GM23338 (cell line): ENCODE data around the gene BRSK1. TPM values are rescaled to one million over a fixed set of nuclear protein-coding genes. Genes with fewer than 3 reads are reported as not detected.

Source experiments
- ATAC-seq: fragments of 200-7000 bp; cut with Tn5 transposase; 3 replicates; pipeline ENCODE4 v1.9.1; 2020
- DNase-seq: peaks from one replicate; pipeline ENCODE4 v3.0.0-alpha.2; 2015; ENCODE audit warnings: low spot score
- H2AFZ ChIP-seq: fragments of 200-600 bp; sonication (generic); 2 replicates; pipeline ENCODE4 v1.8.0; 2016; ENCODE audit warnings: antibody characterized with exemption, mild to moderate bottlenecking, moderate library complexity
- H3F3A ChIP-seq: fragments of 200-600 bp; sonication (generic); replicated peaks from 2 replicates; pipeline ENCODE4 v1.8.0; 2017; ENCODE audit warnings: antibody characterized with exemption, mixed run types, low read depth
- H3K27ac ChIP-seq: fragments of 200-600 bp; sonication (generic); 2 replicates; pipeline ENCODE4 v1.6.1; 2016; ENCODE audit warnings: low read depth
- H3K27me3 ChIP-seq: fragments of 200-600 bp; sonication (generic); 2 replicates; pipeline ENCODE4 v1.8.0; 2016; ENCODE audit warnings: mild to moderate bottlenecking, mixed run types, moderate library complexity; ENCODE audit not compliant: insufficient read depth
- H3K36me3 ChIP-seq: fragments of 200-600 bp; sonication (generic); 2 replicates; pipeline ENCODE4 v1.8.0; 2016; ENCODE audit warnings: mild to moderate bottlenecking; ENCODE audit not compliant: insufficient read depth
- H3K4me1 ChIP-seq: fragments of 200-600 bp; sonication (generic); 2 replicates; pipeline ENCODE4 v1.8.0; 2016; ENCODE audit warnings: mild to moderate bottlenecking, moderate library complexity; ENCODE audit not compliant: insufficient read depth
- H3K4me2 ChIP-seq: fragments of 200-600 bp; sonication (generic); 2 replicates; pipeline ENCODE4 v1.7.1; 2017; ENCODE audit warnings: mixed run types
- H3K4me3 ChIP-seq: fragments of 200-600 bp; sonication (generic); 2 replicates; pipeline ENCODE4 v1.6.1; 2016; ENCODE audit warnings: mixed run types
- H3K79me2 ChIP-seq: fragments of 200-600 bp; sonication (generic); replicated peaks from 2 replicates; pipeline ENCODE4 v1.8.0; 2017; ENCODE audit warnings: mild to moderate bottlenecking; ENCODE audit not compliant: insufficient read depth
- H3K9me2 ChIP-seq: fragments of 200-600 bp; sonication (generic); 2 replicates; pipeline ENCODE4 v1.8.0; 2017; ENCODE audit not compliant: insufficient read depth
- H4K20me1 ChIP-seq: fragments of 200-600 bp; sonication (generic); replicated peaks from 2 replicates; pipeline ENCODE4 v1.8.0; 2017; ENCODE audit warnings: mild to moderate bottlenecking; ENCODE audit not compliant: insufficient read depth
- H3K27ac Mint-ChIP-seq: 2 replicates; pipeline ENCODE4 v1.8.0; 2020; ENCODE audit warnings: inconsistent platforms, mild to moderate bottlenecking, moderate library complexity, mixed read lengths
- H3K27me3 Mint-ChIP-seq: 3 replicates; pipeline ENCODE4 v1.8.0; 2022; ENCODE audit warnings: low read depth, mild to moderate bottlenecking, moderate library complexity, mixed read lengths, inconsistent platforms; ENCODE audit not compliant: insufficient read depth, poor library complexity
- H3K36me3 Mint-ChIP-seq: 3 replicates; pipeline ENCODE4 v1.8.0; 2021; ENCODE audit warnings: low read depth, mild to moderate bottlenecking, inconsistent platforms, moderate library complexity, mixed read lengths
- H3K4me1 Mint-ChIP-seq: 3 replicates; pipeline ENCODE4 v1.8.0; 2020; ENCODE audit warnings: mild to moderate bottlenecking, inconsistent platforms, mixed read lengths
- H3K4me3 Mint-ChIP-seq: 3 replicates; pipeline ENCODE4 v1.8.0; 2021; ENCODE audit warnings: moderate library complexity, mild to moderate bottlenecking, inconsistent platforms, mixed read lengths
- H3K9me3 Mint-ChIP-seq: 3 replicates; pipeline ENCODE4 v1.8.0; 2020; ENCODE audit warnings: moderate library complexity, mild to moderate bottlenecking, inconsistent platforms, mixed read lengths
- CREB1 ChIP-seq: fragments of 250-450 bp; sonication (Bioruptor Pico); IDR thresholded peaks from 2 replicates; pipeline ENCODE4 v1.5.0; 2020; ENCODE audit warnings: low read depth, mild to moderate bottlenecking, moderate library complexity
- EZH2phosphoT487 ChIP-seq: fragments of 200-600 bp; sonication (generic); IDR thresholded peaks from one replicate; pipeline ENCODE4 v1.8.1; 2018; ENCODE audit warnings: antibody characterized with exemption; ENCODE audit not compliant: unreplicated experiment
- JUNB ChIP-seq: IDR thresholded peaks from one replicate; pipeline ENCODE4 v1.6.1; 2016; ENCODE audit warnings: antibody characterized with exemption; ENCODE audit not compliant: unreplicated experiment
- NANOG ChIP-seq: IDR thresholded peaks from 2 replicates; pipeline ENCODE4 v1.6.1; 2016; ENCODE audit warnings: antibody characterized with exemption, borderline replicate concordance
- POLR2AphosphoS5 ChIP-seq: IDR thresholded peaks from 2 replicates; pipeline ENCODE4 v1.6.1; 2016; ENCODE audit warnings: antibody characterized with exemption, low read depth
- ZNF114 ChIP-seq: fragments of 250-450 bp; sonication (Bioruptor Pico); IDR thresholded peaks from 2 replicates; pipeline ENCODE4 v1.5.0; 2020; ENCODE audit warnings: mild to moderate bottlenecking, moderate library complexity
- ZNF331 ChIP-seq: fragments of 250-450 bp; sonication (Bioruptor Pico); IDR thresholded peaks from 2 replicates; pipeline ENCODE4 v1.5.0; 2020; ENCODE audit warnings: low read depth, mild to moderate bottlenecking, moderate library complexity
- polyA plus RNA-seq: library from polyadenylated mRNA; unstranded; fragments of >200 nt; fragmentation: Nextera tagmentation; extraction: Ambion mirVana; gene quantifications from 2 replicates; pipeline ENCODE4 v1.2.1, GENCODE V29; 2016
- total RNA-seq: library from RNA; depleted of rRNA; stranded (reverse); fragments of >200 nt; shearing (Covaris generic); gene quantifications from 2 replicates; pipeline ENCODE4 v1.2.3, GENCODE V29; 2014
- TF ChIP-seq, protein P1 (sequence below): fragments of 250-450 bp; sonication (Bioruptor Pico); IDR thresholded peaks from 2 replicates; pipeline ENCODE4 v1.5.0; 2020; ENCODE audit warnings: mild to moderate bottlenecking, moderate library complexity
- TF ChIP-seq, protein P2 (sequence below): IDR thresholded peaks from one replicate; pipeline ENCODE4 v1.6.1; 2018; ENCODE audit warnings: antibody characterized with exemption; ENCODE audit not compliant: unreplicated experiment
- TF ChIP-seq, protein P3 (sequence below): IDR thresholded peaks from 2 replicates; pipeline ENCODE4 v1.6.1; 2016; ENCODE audit warnings: antibody characterized with exemption

BRSK1 gene
- total and polyA plus RNA-seq, 2 experiments from 2014 or later = 2.3 to 17.2 TPM

DNA sequence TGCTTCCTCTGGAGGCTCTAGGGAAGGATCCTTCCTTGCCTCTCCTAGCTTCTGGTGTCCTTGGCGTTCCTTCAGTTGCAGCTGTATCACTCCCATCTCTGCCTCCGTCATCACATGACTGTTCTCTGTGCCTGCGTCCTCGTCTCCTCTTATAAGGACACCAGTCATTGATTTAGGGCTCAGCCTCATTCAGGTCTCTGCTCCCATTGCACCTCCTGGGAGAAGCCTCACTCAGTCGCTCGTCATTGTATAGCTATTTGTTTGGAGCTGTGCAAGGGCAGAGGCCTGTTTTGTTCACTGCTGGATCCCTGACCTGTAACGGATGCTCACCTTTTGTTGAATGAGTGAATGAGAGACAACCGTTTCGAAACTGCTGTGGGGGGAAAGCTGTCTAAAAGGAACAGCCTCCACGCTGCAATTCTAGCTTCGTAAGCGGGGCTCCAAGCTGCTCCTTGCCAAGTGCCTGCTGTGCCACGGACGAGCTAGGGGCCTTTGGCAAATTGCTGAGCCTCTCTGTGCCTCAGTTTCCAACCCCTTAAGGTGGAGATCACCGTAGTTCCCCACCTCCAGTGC lies 17.2 kb downstream of the BRSK1 start:
- H4K20me1 ChIP-seq = no peaks in the 10 kb centered on the region; the same call in 1 of the 2 replicates
- peaks cover 7% of the 10 kb centered on the region; the same call in 1 of the 2 replicates for H3K36me3 ChIP-seq
- no peak overlapping the region for H2AFZ ChIP-seq
- no peak for DNase-seq
- H3K36me3 Mint-ChIP-seq = peaks cover 57% of the 10 kb centered on the region
- no peak overlapping the region for H3K27ac Mint-ChIP-seq
- H3K27ac ChIP-seq = peak overlapping the region; percentile 61; the same call in 1 of the 2 replicates
- no peak for ATAC-seq
- no peaks in the 10 kb centered on the region for H3K9me2 ChIP-seq
- H3K27me3 ChIP-seq = no peaks in the 10 kb centered on the region
- peaks cover 23% of the 10 kb centered on the region for H3K27me3 Mint-ChIP-seq
- H3K79me2 ChIP-seq = no peaks in the 10 kb centered on the region
- peaks cover 9% of the 10 kb centered on the region for H3K4me1 ChIP-seq
- H3K4me1 Mint-ChIP-seq = peaks cover 26% of the 10 kb centered on the region
- H3K4me3 ChIP-seq = peak overlapping the region; percentile 48; the same call in 1 of the 2 replicates
- H3K9me3 Mint-ChIP-seq = no peaks in the 10 kb centered on the region; the same call in 2 of the 3 replicates
- peaks cover 24% of the 10 kb centered on the region for H3F3A ChIP-seq
- peak overlapping the region; percentile 76 for H3K4me2 ChIP-seq
- TF ChIP-seq POLR2AphosphoS5 = no peak
- TF ChIP-seq, protein P1, sequence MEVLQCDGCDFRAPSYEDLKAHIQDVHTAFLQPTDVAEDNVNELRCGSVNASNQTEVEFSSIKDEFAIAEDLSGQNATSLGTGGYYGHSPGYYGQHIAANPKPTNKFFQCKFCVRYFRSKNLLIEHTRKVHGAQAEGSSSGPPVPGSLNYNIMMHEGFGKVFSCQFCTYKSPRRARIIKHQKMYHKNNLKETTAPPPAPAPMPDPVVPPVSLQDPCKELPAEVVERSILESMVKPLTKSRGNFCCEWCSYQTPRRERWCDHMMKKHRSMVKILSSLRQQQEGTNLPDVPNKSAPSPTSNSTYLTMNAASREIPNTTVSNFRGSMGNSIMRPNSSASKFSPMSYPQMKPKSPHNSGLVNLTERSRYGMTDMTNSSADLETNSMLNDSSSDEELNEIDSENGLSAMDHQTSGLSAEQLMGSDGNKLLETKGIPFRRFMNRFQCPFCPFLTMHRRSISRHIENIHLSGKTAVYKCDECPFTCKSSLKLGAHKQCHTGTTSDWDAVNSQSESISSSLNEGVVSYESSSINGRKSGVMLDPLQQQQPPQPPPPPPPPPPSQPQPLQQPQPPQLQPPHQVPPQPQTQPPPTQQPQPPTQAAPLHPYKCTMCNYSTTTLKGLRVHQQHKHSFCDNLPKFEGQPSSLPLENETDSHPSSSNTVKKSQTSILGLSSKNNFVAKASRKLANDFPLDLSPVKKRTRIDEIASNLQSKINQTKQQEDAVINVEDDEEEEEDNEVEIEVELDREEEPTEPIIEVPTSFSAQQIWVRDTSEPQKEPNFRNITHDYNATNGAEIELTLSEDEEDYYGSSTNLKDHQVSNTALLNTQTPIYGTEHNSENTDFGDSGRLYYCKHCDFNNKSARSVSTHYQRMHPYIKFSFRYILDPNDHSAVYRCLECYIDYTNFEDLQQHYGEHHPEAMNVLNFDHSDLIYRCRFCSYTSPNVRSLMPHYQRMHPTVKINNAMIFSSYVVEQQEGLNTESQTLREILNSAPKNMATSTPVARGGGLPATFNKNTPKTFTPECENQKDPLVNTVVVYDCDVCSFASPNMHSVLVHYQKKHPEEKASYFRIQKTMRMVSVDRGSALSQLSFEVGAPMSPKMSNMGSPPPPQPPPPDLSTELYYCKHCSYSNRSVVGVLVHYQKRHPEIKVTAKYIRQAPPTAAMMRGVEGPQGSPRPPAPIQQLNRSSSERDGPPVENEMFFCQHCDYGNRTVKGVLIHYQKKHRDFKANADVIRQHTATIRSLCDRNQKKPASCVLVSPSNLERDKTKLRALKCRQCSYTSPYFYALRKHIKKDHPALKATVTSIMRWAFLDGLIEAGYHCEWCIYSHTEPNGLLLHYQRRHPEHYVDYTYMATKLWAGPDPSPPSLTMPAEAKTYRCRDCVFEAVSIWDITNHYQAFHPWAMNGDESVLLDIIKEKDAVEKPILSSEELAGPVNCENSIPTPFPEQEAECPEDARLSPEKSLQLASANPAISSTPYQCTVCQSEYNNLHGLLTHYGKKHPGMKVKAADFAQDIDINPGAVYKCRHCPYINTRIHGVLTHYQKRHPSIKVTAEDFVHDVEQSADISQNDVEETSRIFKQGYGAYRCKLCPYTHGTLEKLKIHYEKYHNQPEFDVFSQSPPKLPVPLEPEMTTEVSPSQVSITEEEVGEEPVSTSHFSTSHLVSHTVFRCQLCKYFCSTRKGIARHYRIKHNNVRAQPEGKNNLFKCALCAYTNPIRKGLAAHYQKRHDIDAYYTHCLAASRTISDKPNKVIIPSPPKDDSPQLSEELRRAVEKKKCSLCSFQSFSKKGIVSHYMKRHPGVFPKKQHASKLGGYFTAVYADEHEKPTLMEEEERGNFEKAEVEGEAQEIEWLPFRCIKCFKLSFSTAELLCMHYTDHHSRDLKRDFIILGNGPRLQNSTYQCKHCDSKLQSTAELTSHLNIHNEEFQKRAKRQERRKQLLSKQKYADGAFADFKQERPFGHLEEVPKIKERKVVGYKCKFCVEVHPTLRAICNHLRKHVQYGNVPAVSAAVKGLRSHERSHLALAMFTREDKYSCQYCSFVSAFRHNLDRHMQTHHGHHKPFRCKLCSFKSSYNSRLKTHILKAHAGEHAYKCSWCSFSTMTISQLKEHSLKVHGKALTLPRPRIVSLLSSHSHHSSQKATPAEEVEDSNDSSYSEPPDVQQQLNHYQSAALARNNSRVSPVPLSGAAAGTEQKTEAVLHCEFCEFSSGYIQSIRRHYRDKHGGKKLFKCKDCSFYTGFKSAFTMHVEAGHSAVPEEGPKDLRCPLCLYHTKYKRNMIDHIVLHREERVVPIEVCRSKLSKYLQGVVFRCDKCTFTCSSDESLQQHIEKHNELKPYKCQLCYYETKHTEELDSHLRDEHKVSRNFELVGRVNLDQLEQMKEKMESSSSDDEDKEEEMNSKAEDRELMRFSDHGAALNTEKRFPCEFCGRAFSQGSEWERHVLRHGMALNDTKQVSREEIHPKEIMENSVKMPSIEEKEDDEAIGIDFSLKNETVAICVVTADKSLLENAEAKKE = no peak
- TF ChIP-seq JUNB = no peak
- TF ChIP-seq NANOG = no peak
- TF ChIP-seq, protein P2, sequence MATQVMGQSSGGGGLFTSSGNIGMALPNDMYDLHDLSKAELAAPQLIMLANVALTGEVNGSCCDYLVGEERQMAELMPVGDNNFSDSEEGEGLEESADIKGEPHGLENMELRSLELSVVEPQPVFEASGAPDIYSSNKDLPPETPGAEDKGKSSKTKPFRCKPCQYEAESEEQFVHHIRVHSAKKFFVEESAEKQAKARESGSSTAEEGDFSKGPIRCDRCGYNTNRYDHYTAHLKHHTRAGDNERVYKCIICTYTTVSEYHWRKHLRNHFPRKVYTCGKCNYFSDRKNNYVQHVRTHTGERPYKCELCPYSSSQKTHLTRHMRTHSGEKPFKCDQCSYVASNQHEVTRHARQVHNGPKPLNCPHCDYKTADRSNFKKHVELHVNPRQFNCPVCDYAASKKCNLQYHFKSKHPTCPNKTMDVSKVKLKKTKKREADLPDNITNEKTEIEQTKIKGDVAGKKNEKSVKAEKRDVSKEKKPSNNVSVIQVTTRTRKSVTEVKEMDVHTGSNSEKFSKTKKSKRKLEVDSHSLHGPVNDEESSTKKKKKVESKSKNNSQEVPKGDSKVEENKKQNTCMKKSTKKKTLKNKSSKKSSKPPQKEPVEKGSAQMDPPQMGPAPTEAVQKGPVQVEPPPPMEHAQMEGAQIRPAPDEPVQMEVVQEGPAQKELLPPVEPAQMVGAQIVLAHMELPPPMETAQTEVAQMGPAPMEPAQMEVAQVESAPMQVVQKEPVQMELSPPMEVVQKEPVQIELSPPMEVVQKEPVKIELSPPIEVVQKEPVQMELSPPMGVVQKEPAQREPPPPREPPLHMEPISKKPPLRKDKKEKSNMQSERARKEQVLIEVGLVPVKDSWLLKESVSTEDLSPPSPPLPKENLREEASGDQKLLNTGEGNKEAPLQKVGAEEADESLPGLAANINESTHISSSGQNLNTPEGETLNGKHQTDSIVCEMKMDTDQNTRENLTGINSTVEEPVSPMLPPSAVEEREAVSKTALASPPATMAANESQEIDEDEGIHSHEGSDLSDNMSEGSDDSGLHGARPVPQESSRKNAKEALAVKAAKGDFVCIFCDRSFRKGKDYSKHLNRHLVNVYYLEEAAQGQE = no peak
- no peak for TF ChIP-seq EZH2phosphoT487
- TF ChIP-seq, protein P3, sequence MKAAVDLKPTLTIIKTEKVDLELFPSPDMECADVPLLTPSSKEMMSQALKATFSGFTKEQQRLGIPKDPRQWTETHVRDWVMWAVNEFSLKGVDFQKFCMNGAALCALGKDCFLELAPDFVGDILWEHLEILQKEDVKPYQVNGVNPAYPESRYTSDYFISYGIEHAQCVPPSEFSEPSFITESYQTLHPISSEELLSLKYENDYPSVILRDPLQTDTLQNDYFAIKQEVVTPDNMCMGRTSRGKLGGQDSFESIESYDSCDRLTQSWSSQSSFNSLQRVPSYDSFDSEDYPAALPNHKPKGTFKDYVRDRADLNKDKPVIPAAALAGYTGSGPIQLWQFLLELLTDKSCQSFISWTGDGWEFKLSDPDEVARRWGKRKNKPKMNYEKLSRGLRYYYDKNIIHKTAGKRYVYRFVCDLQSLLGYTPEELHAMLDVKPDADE = no peak
- TF ChIP-seq ZNF331 (CRISPR knock-in tag) = no peak
- TF ChIP-seq ZNF114 = no peak
- TF ChIP-seq CREB1 (CRISPR knock-in tag) = no peak
- H3K4me3 Mint-ChIP-seq = no peak overlapping the region; the same call in 2 of the 3 replicates
